K562 (cell line): ENCODE measurements around the gene ORC1. TPM values are rescaled to one million over a fixed set of nuclear protein-coding genes. Genes with fewer than 3 reads are reported as not detected.

ENCODE experiments used
- CBX2 ChIP-seq: fragments of 200-600 bp; sonication (generic); IDR thresholded peaks from one replicate; pipeline ENCODE4 v1.6.1; 2012; ENCODE audit warnings: mild to moderate bottlenecking, low read length, inconsistent platforms; ENCODE audit not compliant: insufficient read depth, poor library complexity, severe bottlenecking
- GATA2 ChIP-seq: sonication (generic); formaldehyde crosslinking; IDR thresholded peaks from 2 replicates; pipeline ENCODE4 v1.4.0; 2020; ENCODE audit warnings: mild to moderate bottlenecking, missing genetic modification reagents
- GMEB1 ChIP-seq: fragments of 250-450 bp; sonication (Bioruptor Pico); IDR thresholded peaks from 2 replicates; pipeline ENCODE4 v1.4.0; 2020; ENCODE audit warnings: mild to moderate bottlenecking
- HIVEP1 ChIP-seq: fragments of 250-450 bp; sonication (Bioruptor Pico); IDR thresholded peaks from 2 replicates; pipeline ENCODE4 v1.4.0; 2020; ENCODE audit warnings: mild to moderate bottlenecking
- HNRNPK ChIP-seq: fragments of 200-400 bp; formaldehyde crosslinking; IDR thresholded peaks from one replicate; pipeline ENCODE4 v1.6.1; 2018; ENCODE audit warnings: mild to moderate bottlenecking, low read depth, low read length; ENCODE audit not compliant: poor library complexity, severe bottlenecking
- LARP7 ChIP-seq: fragments of 450-650 bp; IDR thresholded peaks from 2 replicates; pipeline ENCODE4 v1.6.1; 2016
- NR2F6 ChIP-seq: fragments of 450-650 bp; formaldehyde crosslinking; IDR thresholded peaks from 2 replicates; pipeline ENCODE4 v1.4.0; 2020; ENCODE audit warnings: mild to moderate bottlenecking
- PCBP2 ChIP-seq: fragments of 200-400 bp; formaldehyde crosslinking; IDR thresholded peaks from 2 replicates; pipeline ENCODE4 v1.6.1; 2018; ENCODE audit warnings: low read length, low read depth, mild to moderate bottlenecking, moderate library complexity; ENCODE audit not compliant: poor library complexity, severe bottlenecking
- POLR2B ChIP-seq: fragments of 450-650 bp; IDR thresholded peaks from 2 replicates; pipeline ENCODE4 v1.6.1; 2018; ENCODE audit warnings: low read depth; ENCODE audit not compliant: partially characterized antibody
- RBM34 ChIP-seq: fragments of 200-400 bp; formaldehyde crosslinking; IDR thresholded peaks from 2 replicates; pipeline ENCODE4 v1.6.1; 2018; ENCODE audit warnings: low read length, borderline replicate concordance; ENCODE audit not compliant: insufficient read depth
- UBTF ChIP-seq, 2 experiments: IDR thresholded peaks; 2 replicates each; pipeline ENCODE4 v1.6.1; 2012; ENCODE audit warnings: improper control_type of control experiment in 2 of 2, low read depth in 2 of 2, low read length in 2 of 2, borderline replicate concordance in 1 of 2
- ZBTB40 ChIP-seq, 2 experiments: fragments of 450-650 bp in 1 of 2; sonication (generic) in 1 of 2; formaldehyde crosslinking in 1 of 2; IDR thresholded peaks; 2 replicates each; pipeline versions ENCODE4 v1.7.1 to v1.9.0; 2016 to 2022; ENCODE audit warnings: inconsistent platforms in 1 of 2, mild to moderate bottlenecking in 1 of 2, missing genetic modification reagents in 1 of 2
- ZNF77 ChIP-seq: fragments of 250-450 bp; sonication (Bioruptor Pico); IDR thresholded peaks from 2 replicates; pipeline ENCODE4 v1.5.0; 2020
- polyA plus RNA-seq, 8 experiments: library from polyadenylated mRNA; depleted of rRNA in 4 of 8; stranded (reverse) in 5 of 8; unstranded in 3 of 8; fragments of >200 nt; fragmentation: Nextera tagmentation in 2 of 8; fragmentation: Illumina TruSeq in 1 of 8; extraction: Ambion mirVana in 2 of 8; extraction: Trizol in 1 of 8; gene quantifications; 2 replicates each; pipeline versions ENCODE4 v1.2.1 to v1.2.3, GENCODE V29; 2011 to 2014; ENCODE audit warnings: inconsistent platforms in 1 of 8, missing spikeins in 1 of 8
- total RNA-seq, 7 experiments: library from RNA; depleted of rRNA in 6 of 7; stranded (reverse); fragments of >200 nt in 6 of 7; fragmentation: Illumina TruSeq in 2 of 7; extraction: Trizol in 2 of 7; gene quantifications; 2 replicates each; pipeline versions ENCODE4 v1.2.1 to v1.2.3, GENCODE V29; 2011 to 2021; ENCODE audit warnings: low replicate concordance in 1 of 7

Gene ORC1
- total and polyA plus RNA-seq, 9 of the 15 experiments (the other 6 are each of a cell fraction or from before 2014, with no cell fraction given), result 26.4 to 91.6 (median 69.7) TPM

- TF ChIP-seq ZBTB40 (IDR thresholded peaks at IDR 0.05) (no peak; the same call in 1 of the 2 replicates), ZBTB40 (CRISPR knock-in tag; IDR thresholded peaks at IDR 0.05) (no peak), GATA2 (CRISPR knock-in tag) (no peak), LARP7 (no peak), HIVEP1 (no peak), POLR2B (peak; percentile 25), CBX2 (no peak), RBM34 (no peak), ZNF77 (CRISPR knock-in tag) (no peak), UBTF (IDR thresholded peaks at IDR 0.05; ENCODE audit: borderline replicate concordance in 1 of 2, low read depth in 2 of 2, low read length in 2 of 2) (peak in 1 of 2 experiments; percentile 24; a peak in 1 of 4 replicates), NR2F6 (no peak), HNRNPK (no peak), PCBP2 (no peak), GMEB1 (CRISPR knock-in tag) (no peak)
Observed at GRCh38 chr1:52365071-52365745, 39.0 kb downstream of the ORC1 start (continued).
